GM19324 (cell line): ENCODE data around the gene TMEM178B.

Experiments
- ATAC-seq: cut with Tn5 transposase; IDR thresholded peaks from one replicate; pipeline ENCODE4 v1.9.1; 2021; ENCODE audit warnings: mild to moderate bottlenecking, moderate library complexity; ENCODE audit not compliant: unreplicated experiment, low FRiP score

TMEM178B gene

DNA sequence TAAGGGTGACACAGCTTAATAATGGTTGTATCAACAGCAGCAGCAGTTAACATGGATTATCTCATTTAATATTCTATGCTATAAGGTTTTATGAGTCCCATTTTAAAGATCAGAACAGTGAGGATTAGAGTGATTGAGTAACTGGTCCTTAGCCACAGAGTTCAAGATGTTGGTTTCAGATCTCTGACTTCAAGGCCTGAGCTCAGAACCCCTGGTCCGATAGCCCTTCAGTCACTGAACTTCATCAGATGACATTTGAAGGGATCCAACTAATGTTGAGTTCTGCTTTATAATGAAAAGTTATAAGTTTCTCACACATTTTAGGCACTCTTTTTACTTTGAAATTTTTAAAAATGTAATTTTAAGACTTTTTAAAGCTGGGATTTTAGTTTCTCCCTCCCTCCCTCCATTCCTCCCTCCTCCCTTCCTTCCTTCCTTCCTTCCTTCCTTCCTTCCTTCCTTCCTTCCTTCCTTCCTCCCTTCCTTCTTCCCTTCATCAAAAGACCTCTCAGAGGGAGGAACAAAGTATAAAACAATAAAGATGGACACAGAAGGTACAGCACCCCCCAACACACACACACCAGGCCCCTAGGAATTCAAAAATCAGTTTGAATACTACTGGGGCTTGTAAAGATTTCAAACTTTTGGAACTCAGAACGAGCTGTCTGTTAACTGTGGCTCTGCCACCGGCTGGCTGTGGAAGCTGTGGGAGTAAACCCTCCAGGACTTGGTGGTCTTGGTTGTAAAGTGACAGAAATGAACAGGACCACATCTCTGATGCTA, 270.5 kb downstream of the TMEM178B start:
- ATAC-seq, result no peak

GRCh38 chr7:141348728-141349127, 274.9 kb downstream of the TMEM178B start:
- ATAC-seq, result no peak

DNA sequence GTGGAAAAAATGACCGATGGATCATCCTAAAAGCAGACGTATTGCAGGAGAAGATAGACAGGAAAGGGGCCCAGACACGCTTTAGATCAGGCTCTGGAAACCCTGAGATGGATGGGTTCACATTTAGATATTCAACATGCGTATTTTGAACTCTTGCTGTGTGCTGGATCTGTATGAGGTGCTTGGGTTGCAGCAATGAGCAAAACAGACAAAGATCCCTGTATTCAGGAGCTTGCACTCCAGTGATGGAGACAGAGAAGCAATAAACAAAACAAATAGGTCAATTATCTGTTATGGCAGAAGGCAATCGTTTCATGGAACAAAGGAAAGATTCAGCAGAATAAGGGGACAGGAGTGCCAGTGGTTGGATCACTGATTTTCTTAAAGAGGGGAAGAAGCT, 275.5 kb downstream of the TMEM178B start:
- no peak for ATAC-seq

- no peak for ATAC-seq
Observed at GRCh38 chr7:141349804-141350203, 275.9 kb downstream of the TMEM178B start.

GRCh38 chr7:141351175-141351574, 277.3 kb downstream of the TMEM178B start:
- ATAC-seq, result no peak

- no peak for ATAC-seq
Observed at GRCh38 chr7:141352955-141353354, 279.1 kb downstream of the TMEM178B start.

DNA sequence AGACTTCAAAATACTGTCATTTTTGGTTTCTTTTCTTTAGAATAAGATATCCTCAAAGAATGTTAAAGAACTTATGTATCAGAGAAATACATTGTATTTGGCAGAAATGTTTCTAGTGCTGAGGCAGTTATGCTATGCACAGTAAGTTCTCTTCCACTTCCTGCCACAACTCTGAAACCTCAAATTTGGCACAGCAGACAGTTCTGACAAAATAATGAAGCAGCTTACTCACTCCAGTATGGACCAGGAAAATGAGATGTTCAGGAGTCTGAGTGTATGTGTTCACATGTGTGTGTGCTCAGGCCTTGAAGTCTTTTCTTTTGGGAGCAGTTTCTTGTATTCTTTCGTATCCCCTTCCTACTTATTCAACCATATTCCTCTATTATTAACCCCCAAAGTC, 280.4 kb downstream of the TMEM178B start:
- ATAC-seq, result no peak

- ATAC-seq, result no peak
Observed at GRCh38 chr7:141355032-141355431, 281.2 kb downstream of the TMEM178B start.

- no peak for ATAC-seq
Observed at GRCh38 chr7:141356161-141356560, 282.3 kb downstream of the TMEM178B start.

- ATAC-seq, result no peak
Observed at GRCh38 chr7:141358386-141358785, 284.5 kb downstream of the TMEM178B start.

DNA sequence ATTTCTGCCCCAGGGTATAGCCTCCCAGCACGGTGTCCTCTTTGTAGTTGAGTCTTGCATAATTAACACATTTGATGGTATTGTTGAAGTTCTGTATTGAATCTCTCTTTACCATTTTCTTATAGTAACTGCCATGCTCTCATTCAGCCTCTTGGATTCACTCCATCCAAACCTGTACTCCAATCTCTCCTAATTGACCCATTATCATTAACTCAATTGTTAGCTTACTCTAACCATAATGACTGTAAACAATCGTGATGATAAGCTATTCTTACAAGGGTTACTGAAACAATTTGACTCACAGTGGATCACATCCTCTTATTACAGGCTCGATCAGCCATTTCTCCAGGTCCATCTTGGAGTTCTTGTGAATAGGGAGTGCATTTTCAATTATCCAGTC, 285.4 kb downstream of the TMEM178B start:
- ATAC-seq, result no peak

GRCh38 chr7:141359740-141360415, 286.0 kb downstream of the TMEM178B start:
- ATAC-seq, result no peak

- no peak for ATAC-seq
Observed at GRCh38 chr7:141360416-141360760, 286.5 kb downstream of the TMEM178B start.

DNA sequence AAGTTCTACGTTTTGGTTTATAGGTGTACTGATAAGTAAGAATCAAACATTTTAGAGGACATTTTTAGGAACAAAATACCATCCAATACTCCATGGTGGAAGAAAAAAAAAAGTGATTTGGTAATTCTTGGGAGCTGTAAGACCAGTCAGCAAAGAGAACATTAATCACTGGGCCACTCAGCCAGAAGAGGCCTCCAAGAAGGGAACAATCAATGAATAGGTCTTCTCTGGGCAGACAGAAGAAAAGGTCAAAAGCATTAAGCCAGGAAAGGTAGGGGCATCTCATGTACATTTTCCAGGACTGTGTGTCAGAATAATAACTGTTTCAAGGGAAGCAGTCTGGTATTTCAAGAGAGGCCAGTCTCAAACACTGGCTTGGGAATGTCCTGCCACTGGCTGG, 286.9 kb downstream of the TMEM178B start:
- no peak for ATAC-seq

DNA sequence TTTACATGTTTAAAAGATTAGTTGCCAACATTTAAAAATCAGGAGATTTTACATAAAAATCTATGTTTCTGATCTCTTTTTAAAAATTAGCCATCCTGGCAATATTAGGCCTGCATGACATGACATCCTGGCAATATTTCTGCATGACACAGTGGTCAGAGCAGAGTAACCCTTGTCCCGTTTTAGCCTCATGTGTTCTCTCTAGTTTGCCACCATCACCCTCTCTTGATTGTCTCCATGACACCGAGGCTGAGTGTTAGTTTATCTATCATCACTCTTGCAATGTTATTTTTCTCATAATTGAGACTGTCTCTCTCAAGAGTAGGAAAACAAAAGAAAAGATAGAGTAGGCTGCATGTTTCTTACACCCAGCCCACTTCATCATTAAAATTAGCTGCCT, 287.6 kb downstream of the TMEM178B start:
- no peak for ATAC-seq

- no peak for ATAC-seq
Observed at GRCh38 chr7:141361960-141362359, 288.1 kb downstream of the TMEM178B start.

GRCh38 chr7:141362580-141363435, 288.9 kb downstream of the TMEM178B start:
- ATAC-seq, result no peak

- ATAC-seq, result no peak
Observed at GRCh38 chr7:141363748-141364147, 289.9 kb downstream of the TMEM178B start.

- no peak for ATAC-seq
Observed at GRCh38 chr7:141366091-141366621, 292.3 kb downstream of the TMEM178B start.

GRCh38 chr7:141369422-141369821, 295.6 kb downstream of the TMEM178B start:
- ATAC-seq, result no peak

DNA sequence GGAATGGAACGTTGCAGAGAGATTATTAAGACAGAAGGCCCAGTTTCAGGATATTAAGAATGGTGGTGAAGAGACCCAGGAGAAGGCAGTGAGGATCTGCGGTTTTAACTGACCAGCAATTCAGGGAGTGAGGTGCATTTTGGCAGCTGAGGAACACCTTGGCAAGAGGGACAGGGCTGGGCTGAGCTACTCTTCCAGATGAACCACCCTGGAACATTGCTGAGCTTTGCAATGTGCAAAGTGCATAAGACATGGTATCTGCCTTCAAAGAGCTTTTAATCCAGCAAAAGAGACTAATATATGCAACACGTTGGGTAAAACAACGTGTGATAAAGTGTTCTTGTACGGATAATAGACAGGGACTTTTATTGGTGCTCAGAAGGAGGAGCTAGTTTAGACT, 296.3 kb downstream of the TMEM178B start:
- ATAC-seq, result no peak
